Endometrial microvascular endothelial cells (primary cell): ENCODE results near the gene TBPL2. TPM values are rescaled to one million over a fixed set of nuclear protein-coding genes. Genes with fewer than 3 reads are reported as not detected.
"Not testable (repeated sequence)": the region's sequence is repeated elsewhere in the genome, so short reads cannot be mapped to it uniquely, and the experiment has no call there.

Experiments used
- in situ Hi-C: cut with HindIII; loops from 2 replicates; pipeline ENCODE4 v1.10.0; 2017; ENCODE audit warnings: low sequenced_read_pairs, low pct_unique_long_range_greater_than_20kb; ENCODE audit errors: inconsistent ontology term
- total RNA-seq: library from RNA; depleted of rRNA; stranded (reverse); fragments of >200 nt; gene quantifications from one replicate; pipeline ENCODE4 v1.2.3, GENCODE V29; 2015; ENCODE audit errors: inconsistent ontology term

Gene TBPL2
- not detected for total RNA-seq

DNA sequence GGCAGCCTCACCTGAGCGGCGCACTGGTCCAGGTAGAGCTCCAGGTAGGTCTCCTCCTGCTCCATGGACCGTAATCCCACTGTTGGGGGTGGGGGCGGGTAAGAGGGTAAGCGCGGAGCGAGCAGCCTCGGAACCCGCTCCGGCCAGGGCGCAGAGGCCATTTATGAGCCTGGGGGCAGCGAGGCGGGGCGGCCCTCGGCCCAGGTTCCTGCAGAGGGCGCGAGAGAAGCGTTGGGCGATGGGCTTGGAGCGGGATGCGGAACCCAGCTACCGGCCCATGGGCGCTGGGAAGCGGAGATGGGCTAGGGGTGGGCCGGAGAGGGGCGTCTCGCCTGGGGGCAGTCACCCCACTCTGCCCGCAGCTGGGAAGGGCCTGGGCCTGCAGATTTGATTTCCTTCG is at the start of gene TBPL2:
TBPL2 (minus strand) TSS at position 232 of the 400 bp plus-strand sequence; CDS start at position 65, 167 bp downstream.
- in situ Hi-C loops, result no loop called here

DNA sequence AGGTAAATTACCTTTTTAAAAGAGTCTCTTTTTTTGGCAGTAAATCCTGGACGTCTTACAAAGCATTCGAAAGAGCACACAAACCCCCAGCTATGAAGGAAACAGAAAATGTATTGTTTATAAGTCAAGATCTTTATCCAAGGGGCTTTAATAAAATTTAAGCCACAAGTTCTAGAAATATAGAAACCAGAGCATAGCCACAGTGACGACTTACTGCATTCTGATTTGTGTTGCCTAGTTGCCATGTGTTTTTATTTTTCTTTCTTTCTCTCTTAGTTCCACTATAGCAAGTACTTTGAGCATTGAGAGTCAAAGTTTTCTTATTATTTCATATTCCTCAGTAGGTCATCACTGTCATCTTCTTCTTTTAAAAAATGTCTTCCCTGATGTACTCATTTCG is 47.8 kb upstream of the TBPL2 start:
- in situ Hi-C loops, result no loop called here

DNA sequence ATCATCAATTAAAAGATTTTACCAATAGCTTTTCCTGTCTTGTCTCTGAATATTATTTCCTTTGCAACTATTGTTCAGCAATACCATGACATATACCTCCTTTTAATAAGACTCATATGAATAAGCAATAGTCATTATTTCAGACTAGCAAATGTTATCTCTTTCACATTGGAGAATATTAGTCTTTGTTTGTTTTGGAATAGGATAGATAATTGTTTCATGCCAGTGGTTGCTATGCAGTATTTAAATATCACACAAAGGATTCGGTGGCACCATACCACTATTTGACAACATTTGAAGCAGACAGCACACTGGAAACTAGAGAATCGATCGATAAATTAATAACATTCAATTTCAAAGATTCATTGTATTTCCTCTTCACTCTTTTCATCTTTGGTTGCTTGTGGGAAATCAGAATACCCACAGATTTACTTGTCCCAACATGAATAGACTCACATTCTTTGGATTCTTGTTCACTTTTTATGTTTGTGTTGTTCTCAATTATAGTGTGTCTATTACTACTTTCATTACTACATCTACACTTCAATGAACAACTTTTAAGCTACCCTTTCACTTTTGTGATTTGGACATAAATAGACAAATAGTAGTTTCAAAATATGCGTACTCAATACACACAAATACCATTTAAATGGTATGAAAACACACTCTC is 42.7 kb upstream of the TBPL2 start:
- in situ Hi-C loops, result no loop called here

DNA sequence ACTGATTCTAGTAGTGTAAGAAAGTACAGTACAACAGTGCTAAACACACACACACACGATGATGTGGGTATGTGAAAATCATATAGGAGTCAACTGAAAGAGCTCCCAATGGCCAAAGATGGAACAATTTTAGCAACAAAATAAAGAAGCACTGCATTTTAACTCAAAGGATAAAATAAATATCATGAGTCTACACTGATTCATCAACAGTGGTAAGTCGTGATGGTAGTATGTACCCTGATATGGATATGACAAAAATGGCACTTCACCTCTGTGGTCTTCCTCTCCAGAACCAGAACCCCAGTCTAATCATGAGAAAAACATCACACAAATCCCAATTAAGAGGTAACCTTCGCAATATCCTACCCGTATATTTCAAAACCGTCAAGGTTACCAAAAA is 41.4 kb upstream of the TBPL2 start:
- in situ Hi-C loops, result no loop called here

DNA sequence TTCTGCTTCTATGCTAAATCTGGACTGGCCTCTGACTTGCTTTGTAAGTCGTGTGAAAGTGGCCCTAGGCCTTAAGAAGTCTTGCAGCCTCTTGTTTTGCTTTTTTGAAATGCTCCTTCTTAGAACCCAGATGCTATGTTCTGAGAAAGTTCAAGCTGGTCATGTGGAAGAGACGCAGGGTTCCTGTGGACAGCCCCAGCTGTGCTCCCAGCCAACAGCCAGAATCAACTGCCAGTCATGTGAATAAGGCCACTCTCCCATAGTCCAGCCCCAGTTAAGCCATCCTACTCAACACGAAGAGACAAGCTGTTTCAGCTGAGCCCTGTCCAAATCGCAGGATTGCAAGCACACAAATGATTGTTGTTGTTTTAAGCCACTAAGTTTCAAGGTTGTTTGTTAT is 37.3 kb upstream of the TBPL2 start:
- in situ Hi-C loops, result no loop called here

DNA sequence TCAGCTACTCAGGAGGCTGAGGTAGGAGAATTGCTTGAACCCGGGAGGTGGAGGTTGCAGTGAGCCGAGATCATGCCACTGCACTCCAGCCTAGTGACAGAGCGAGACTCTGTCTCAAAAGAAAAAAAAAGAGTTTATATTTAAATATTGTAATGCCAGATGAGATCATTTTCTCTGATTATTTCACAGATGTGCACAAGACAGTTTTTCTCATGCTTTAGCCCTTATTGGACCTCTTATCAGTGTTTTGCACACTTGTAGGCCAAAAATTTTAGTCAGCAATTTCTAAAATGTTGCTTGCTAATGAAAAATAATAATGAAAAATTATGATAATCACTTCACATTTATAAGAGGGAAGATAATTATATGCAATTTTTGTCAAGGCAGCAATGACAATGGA is 36.0 kb upstream of the TBPL2 start:
- in situ Hi-C loops, result not testable (repeated sequence)

DNA sequence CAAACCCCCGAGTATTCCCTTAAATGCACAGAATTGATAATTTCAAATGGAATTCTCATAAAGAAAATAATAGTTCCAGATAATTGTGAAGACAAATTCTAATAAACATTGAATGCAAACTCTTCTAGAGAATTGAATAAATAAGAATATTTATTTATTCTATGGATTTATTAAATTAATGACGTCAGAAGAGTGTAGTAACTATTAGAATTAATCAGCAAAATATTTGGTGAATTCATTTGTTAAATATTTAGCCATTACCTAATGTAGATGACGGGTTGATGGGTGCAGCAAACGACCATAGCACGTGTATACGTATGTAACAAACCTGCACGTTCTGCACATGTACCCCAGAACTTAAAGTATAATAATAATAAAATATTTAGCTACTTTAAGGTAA is 33.4 kb upstream of the TBPL2 start:
- in situ Hi-C loops, result no loop called here

DNA sequence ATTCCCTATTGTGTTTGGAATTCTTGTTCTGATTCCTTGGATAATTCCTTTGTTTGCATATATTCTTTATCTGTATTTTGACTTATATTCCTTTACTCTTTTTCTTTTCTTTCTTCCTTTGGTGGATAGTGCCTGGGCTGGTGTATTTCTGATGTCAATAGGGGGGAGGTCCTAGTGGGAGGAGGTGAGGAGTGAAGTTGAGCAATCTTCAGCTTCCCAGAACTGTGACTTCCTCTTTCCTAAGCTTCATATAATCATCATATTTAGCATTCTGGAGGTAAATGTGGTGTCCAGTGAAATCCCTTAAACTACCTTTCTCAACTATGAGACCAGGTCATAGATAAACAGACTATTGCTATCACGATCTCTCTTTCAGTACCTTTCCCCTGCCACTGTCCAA is 29.6 kb upstream of the TBPL2 start:
- in situ Hi-C loops, result no loop called here

DNA sequence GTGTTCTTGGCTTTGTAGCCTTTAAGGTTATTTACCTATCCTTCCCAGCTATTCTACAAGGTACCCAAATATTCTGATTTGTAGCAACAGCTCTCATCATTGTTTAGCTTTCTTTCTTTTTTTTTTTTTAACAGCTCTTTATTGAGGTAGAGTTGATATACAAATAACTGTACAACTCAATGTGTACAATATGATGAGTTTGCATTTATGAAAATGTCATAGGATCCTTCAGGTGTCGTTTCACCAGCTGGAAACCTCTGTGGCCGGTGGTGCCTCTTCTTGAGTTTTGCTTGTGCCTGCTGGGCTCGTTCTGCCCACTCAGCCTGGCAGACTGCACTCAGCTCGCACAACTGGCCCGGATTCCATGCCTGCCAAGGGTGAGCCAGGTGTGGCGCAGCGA is 26.9 kb upstream of the TBPL2 start:
- in situ Hi-C loops, result no loop called here

DNA sequence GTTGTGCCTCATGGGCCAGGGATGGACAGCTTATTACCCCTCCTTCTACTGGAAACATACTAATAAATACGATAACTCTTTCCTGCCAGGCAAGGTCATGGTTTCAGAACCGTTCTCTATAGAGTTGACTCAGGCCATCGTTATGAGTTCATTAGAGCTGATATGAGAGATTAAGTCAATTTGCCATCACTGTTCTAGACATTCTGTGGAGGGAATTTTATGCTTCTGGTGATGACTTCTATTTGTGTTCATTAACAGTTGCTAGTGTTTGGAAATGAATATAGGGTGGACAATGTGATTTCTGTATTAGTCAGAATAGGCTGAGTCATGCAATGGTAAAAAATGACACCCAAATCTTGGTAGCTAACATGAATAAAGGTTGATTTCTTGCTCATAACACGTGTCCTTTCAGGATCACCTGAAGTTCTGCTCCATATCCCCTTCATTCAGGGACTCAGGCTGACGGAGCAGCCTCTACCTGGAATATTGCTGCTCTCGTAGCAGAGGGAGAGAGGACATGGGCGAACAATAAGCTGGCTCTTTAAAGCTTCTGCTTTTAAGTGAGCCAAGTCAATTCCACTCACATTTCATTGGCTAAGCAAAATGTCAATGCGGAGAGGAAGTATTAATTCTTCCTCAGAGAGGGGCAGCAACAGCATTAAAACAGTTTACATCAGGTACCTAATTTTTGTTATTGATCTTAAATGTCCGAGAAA is 18.5 kb upstream of the TBPL2 start:
- in situ Hi-C loops, result no loop called here

DNA sequence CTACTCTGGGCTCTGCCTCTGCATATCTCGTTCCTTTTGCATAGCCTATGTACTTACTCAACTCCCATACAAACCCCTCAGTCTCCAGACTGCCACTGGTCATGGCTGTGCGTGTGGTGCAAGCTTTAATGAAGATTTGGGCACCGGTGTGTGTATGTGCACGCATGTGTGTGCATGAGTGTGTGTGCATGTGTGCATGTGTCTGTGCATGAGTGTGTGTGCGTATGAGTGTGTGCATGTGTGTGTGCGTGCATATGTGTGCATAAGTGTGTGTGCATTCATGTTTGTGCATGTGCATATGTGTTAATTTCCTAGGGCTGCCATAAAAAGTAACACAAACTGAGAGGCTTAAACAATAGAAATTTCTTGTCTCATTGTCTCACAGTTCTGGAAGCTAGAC is 17.1 kb upstream of the TBPL2 start:
- in situ Hi-C loops, result no loop called here

DNA sequence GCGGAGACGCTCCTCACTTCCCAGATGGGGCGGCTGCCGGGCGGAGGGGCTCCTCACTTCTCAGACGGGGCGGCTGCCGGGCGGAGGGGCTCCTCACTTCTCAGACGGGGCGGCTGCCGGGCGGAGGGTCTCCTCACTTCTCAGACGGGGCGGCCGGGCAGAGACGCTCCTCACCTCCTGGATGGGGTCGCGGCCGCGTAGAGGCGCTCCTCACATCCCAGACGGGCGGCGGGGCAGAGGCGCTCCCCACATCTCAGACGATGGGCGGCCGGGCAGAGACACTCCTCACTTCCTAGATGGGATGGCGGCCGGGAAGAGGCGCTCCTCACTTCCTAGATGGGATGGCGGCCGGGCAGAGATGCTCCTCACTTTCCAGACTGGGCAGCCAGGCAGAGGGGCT is 16.0 kb upstream of the TBPL2 start:
- in situ Hi-C loops, result not testable (repeated sequence)

DNA sequence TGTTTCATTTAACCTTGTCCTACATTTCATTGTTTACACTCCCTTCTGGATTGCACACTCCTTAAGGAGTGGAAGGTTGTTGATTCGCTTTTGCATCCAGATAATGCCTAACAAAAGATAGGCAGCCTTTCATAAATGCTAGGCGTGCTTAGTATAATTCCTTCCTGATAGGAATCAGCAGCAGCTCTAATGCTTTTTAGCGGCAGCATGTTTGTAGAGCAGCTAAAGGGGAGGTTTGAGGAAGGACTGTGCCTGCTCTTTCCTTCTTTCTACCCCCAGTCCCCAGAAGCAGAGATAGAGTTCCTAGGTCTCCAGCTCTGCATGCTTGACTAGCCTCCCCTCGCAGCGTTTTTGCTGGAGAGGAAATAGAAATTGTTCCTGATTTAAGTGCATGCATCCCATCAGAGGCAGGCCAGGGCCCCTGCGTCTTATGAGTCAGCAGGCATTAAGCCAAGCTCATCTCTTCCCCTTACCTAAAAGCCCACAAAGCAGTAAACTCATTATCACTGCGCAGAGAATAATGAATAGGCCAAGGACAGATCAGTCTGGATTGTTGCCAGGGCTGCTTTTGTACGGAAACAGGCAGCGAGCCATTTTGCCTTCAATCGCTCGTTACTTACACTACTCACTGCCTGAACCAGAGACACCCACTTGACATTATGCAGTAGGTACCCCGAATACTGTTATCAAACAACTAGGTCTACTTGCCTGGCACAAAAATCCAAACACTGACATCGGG is 14.0 kb upstream of the TBPL2 start:
- in situ Hi-C loops, result no loop called here

DNA sequence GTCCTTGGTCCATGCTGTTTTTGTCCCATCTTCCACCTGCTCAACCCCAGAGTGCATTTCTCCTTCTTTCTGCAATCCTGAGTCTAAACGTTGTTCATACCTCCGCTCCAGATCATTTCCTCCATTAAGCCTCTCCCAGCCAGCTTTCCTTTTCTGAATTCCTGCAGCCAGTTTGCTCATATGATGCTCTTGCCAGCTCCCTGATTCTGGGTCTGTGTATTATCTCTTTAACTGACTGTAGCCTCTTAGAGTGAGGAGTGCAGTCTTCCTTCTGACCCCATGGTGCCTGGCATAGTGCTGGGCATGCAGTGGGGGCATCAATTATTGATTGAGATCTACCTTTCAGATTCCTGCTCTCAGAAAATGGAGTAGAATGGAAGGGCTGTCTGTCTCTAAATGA is 11.5 kb upstream of the TBPL2 start:
- in situ Hi-C loops, result no loop called here

DNA sequence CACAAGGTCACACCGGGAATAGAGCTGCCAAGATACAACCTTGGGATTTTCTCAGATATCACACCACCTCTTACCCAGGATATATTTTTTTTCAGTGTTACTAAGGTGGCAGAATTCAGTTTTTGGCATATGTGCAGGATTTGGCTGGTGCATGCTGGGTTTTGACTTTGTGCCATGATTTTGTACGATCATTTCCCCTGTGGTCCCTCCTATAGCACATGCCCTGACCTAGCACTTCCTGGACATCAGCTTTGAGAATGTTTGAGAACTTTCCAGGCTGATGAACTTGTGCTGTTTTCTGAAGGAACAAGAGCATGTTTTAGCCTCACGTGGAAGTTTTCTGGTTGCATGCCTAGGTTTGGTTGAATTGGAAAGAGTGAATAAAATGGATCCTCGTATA is 11.0 kb upstream of the TBPL2 start:
- in situ Hi-C loops, result no loop called here

DNA sequence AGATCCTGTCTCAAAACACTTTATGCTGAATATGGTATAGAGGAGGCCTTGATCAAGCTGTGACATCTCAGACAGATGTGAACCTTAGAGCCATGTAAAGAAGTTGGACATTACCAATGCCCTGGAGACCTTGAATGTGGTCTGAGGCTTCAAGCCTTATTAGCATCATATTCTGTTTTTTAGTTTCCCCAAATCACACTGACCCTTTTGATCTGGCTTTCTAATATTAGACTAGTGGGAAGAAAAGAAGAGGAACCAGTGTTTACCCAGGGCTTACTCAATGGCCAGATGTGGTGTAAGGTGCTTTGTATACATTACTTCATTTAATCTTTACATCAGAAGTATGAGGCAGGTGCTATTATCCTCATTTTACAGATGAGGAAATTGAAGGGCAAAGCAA is 10.6 kb upstream of the TBPL2 start:
- in situ Hi-C loops, result no loop called here

DNA sequence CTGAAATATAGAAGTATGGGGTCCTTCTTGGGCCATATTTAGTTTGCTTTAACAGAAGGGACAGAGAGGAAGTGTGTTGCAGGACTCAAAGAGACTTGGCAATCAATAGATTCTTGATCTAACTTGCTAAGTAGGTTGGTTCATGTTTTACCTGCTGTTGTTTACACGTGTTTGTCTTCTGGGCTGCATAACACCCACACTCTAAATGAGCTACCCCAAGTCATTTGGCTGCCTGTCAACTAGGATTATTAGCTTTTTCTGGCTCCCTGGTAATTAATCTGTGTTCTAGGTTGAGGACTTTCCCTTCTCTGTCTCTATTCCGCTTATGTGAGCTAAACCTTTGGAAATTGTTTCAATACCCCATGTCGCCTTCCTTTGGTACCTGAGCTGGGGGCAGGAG is 10.1 kb upstream of the TBPL2 start:
- in situ Hi-C loops, result no loop called here

DNA sequence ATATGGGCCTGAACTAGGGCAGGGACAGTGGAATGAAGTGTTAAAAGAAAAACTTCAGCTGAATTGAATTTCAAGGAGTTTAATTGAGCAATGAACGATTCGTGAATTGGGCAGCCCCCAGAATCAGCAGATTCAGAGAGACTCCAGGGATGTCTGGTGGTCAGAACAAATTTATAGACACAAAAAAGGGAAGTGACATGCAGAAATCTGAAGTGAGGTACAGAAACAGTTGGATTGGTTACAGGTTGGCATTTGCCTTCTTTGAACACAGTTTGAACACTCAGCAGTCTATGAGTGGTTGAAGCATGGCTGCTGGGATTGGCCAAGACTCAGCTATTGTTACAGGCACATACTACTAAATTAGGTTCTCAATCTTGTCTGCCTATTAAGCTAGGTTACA is 9.7 kb upstream of the TBPL2 start:
- in situ Hi-C loops, result no loop called here

DNA sequence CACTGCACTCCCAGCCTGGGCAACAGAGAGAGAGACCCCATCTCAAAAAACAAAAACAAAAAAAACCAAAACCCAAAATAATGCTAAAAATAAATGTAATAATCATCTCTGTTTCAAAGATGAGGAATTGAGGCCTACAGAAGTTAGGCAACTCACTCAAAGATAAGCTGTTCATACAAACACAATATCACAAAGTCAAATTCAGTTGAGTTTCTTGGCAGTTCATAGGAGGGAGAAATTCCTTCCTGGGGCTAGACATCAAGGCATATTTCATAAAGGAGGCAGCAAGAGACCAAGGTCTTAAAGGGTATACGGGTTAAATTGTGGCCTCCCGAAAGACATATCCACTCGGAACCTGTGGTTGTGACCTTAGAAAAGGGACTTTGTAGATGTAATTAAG is 8.7 kb upstream of the TBPL2 start:
- in situ Hi-C loops, result no loop called here

DNA sequence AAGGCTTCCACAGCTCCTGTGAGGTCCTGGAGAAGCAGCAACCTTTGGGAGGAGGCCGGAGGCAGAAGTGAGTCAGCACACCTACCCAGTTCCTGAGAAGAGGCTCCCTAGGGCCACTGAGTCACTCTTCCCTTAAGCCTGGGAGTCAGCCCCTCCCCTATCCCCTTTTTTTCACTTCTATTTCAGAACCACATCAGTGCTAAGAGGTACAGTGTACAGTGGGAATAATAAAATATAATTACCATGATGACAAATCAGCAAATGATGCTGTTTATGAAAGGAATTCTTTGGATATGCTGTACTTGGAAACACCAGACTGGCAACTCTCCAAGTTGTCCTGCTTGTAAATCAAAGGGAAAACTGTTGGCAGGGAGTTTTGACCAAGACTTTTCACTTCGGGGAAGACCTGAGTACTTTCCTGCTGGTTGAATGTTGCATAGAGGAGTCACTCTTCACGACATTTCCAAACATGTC is 7.8 kb upstream of the TBPL2 start:
- in situ Hi-C loops, result no loop called here
